HL-60/S4 treated with retinoic acid at 250 ng/mL for 4 days and 3 days (cell line): Measurements from ENCODE around the gene MPZL2.
"Not testable (repeated sequence)": the region's sequence is repeated elsewhere in the genome, so short reads cannot be mapped to it uniquely, and the experiment has no call there.

Experiments
- in situ Hi-C: fragments of 300-500 bp; cut with MboI; formaldehyde crosslinking; loops from 2 replicates; pipeline ENCODE4 v1.7.0; 2022; ENCODE audit warnings: low sequenced_read_pairs

Gene MPZL2

GRCh38 chr11:118263695-118264568, at the start of gene MPZL2:
TSS of gene MPZL2 (minus strand) at chr11:118264297. CDS start at chr11:118264153, 144 bp downstream.
- in situ Hi-C loops: no loop called here

GRCh38 chr11:118313242-118313641, 49.1 kb upstream of the MPZL2 start:
- in situ Hi-C loops: no loop called here

GRCh38 chr11:118312328-118312727, 48.2 kb upstream of the MPZL2 start:
- in situ Hi-C loops: no loop called here

- in situ Hi-C loops: no loop called here
Measured at GRCh38 chr11:118311518-118311917, 47.4 kb upstream of the MPZL2 start.

GRCh38 chr11:118310781-118311485, 46.8 kb upstream of the MPZL2 start:
- in situ Hi-C loops: no loop called here

- in situ Hi-C loops: no loop called here
Measured at GRCh38 chr11:118310271-118310670, 46.2 kb upstream of the MPZL2 start.

GRCh38 chr11:118308995-118309528, 45.0 kb upstream of the MPZL2 start:
- in situ Hi-C loops: not testable (repeated sequence)

GRCh38 chr11:118306556-118306955, 42.5 kb upstream of the MPZL2 start:
- in situ Hi-C loops: no loop called here

GRCh38 chr11:118305726-118306125, 41.6 kb upstream of the MPZL2 start:
- in situ Hi-C loops: no loop called here

GRCh38 chr11:118304568-118305248, 40.6 kb upstream of the MPZL2 start, which contains the start of gene CD3E:
TSS of gene CD3E (plus strand) at chr11:118304730. CDS start at chr11:118304953, 223 bp downstream.
- in situ Hi-C loops: no loop called here

GRCh38 chr11:118304227-118304567, 40.1 kb upstream of the MPZL2 start:
- in situ Hi-C loops: no loop called here

GRCh38 chr11:118301600-118302195, 37.6 kb upstream of the MPZL2 start:
- in situ Hi-C loops: no loop called here

GRCh38 chr11:118295815-118296454, 31.8 kb upstream of the MPZL2 start:
- in situ Hi-C loops: no loop called here

- in situ Hi-C loops: no loop called here
Measured at GRCh38 chr11:118295199-118295598, 31.1 kb upstream of the MPZL2 start.

- in situ Hi-C loops: no loop called here
Measured at GRCh38 chr11:118294053-118294452, 30.0 kb upstream of the MPZL2 start.

GRCh38 chr11:118291477-118292135, 27.5 kb upstream of the MPZL2 start:
- in situ Hi-C loops: no loop called here

- in situ Hi-C loops: no loop called here
Measured at GRCh38 chr11:118290923-118291322, 26.8 kb upstream of the MPZL2 start.

- in situ Hi-C loops: loop anchor here (10.0 kb wide), 1 partner anchor 95 kb away; no protein-coding TSS in a partner anchor
Measured at GRCh38 chr11:118289401-118289800, 25.3 kb upstream of the MPZL2 start.

- in situ Hi-C loops: loop anchor here (10.0 kb wide), 1 partner anchor 92 kb away; no protein-coding TSS in a partner anchor
Measured at GRCh38 chr11:118287006-118287405, 22.9 kb upstream of the MPZL2 start.

GRCh38 chr11:118286545-118286944, 22.4 kb upstream of the MPZL2 start:
- in situ Hi-C loops: loop anchor here (10.0 kb wide), 1 partner anchor 92 kb away; no protein-coding TSS in a partner anchor
